ENCODE data around the gene GNPTAB.

GRCh38 chr12:101769865-101770264, 60.9 kb downstream of the GNPTAB start:
- TF ChIP-seq CTCF (conservative IDR thresholded peaks at IDR 0.05) (no peak), EZH2 (IDR thresholded peaks at IDR 0.05; ENCODE audit: low read depth) (no peak)

Measured in PC-9 (cell line).